Omental fat pad (tissue), 4 donors: Measurements from ENCODE around the gene PLCD1. TPM values are rescaled to one million over a fixed set of nuclear protein-coding genes. Genes with fewer than 3 reads are reported as not detected.

Source experiments
- ATAC-seq: fragments of 150-250 bp; one replicate; pipeline ENCODE4 v1.9.1; 2016; ENCODE audit warnings: mild to moderate bottlenecking, moderate library complexity; ENCODE audit not compliant: low FRiP score
- DNase-seq: peaks from one replicate; pipeline ENCODE4 v3.0.0-alpha.2; 2019; ENCODE audit warnings: low spot score
- total RNA-seq, 4 donors: library from RNA; depleted of rRNA; stranded (reverse); fragments of >200 nt; gene quantifications; one replicate each; pipeline ENCODE4 v1.1.0, GENCODE V29; 2016
- TF ChIP-seq, protein P1 (sequence below), 3 donors: fragments of 450-650 bp; IDR thresholded peaks; one replicate each; pipeline ENCODE4 v1.5.1; 2016 to 2017; ENCODE audit warnings: antibody characterized with exemption in 3 of 3, mild to moderate bottlenecking in 3 of 3, moderate library complexity in 2 of 3

Gene PLCD1
- total RNA-seq, 4 donors from 2014 or later: 12.5 to 24.4 (median 19.0) TPM

DNA sequence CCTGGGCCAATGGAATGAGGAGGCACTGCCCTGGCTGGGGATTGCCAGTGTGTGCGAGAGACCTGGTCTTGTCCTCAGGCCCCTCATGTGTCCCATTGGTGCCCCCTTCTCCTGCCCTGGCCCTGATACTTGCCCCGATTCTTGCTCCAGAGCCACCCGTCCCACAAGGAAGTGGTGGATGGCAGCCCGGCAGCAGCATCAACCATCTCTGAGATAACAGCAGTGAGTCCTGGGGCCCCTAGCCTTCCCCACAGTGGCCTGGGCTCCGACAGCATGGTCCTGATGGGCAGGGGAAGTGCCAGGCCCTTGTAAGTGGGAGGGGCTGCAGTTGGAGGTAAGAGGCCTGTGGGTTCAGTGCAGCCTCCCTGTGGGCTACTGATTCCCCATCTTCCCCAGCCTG is 23.4 kb downstream of the PLCD1 start:
- TF ChIP-seq, protein P1, sequence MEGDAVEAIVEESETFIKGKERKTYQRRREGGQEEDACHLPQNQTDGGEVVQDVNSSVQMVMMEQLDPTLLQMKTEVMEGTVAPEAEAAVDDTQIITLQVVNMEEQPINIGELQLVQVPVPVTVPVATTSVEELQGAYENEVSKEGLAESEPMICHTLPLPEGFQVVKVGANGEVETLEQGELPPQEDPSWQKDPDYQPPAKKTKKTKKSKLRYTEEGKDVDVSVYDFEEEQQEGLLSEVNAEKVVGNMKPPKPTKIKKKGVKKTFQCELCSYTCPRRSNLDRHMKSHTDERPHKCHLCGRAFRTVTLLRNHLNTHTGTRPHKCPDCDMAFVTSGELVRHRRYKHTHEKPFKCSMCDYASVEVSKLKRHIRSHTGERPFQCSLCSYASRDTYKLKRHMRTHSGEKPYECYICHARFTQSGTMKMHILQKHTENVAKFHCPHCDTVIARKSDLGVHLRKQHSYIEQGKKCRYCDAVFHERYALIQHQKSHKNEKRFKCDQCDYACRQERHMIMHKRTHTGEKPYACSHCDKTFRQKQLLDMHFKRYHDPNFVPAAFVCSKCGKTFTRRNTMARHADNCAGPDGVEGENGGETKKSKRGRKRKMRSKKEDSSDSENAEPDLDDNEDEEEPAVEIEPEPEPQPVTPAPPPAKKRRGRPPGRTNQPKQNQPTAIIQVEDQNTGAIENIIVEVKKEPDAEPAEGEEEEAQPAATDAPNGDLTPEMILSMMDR (IDR thresholded peaks at IDR 0.05): no peak
- DNase-seq: no peak
- ATAC-seq: no peak

DNA sequence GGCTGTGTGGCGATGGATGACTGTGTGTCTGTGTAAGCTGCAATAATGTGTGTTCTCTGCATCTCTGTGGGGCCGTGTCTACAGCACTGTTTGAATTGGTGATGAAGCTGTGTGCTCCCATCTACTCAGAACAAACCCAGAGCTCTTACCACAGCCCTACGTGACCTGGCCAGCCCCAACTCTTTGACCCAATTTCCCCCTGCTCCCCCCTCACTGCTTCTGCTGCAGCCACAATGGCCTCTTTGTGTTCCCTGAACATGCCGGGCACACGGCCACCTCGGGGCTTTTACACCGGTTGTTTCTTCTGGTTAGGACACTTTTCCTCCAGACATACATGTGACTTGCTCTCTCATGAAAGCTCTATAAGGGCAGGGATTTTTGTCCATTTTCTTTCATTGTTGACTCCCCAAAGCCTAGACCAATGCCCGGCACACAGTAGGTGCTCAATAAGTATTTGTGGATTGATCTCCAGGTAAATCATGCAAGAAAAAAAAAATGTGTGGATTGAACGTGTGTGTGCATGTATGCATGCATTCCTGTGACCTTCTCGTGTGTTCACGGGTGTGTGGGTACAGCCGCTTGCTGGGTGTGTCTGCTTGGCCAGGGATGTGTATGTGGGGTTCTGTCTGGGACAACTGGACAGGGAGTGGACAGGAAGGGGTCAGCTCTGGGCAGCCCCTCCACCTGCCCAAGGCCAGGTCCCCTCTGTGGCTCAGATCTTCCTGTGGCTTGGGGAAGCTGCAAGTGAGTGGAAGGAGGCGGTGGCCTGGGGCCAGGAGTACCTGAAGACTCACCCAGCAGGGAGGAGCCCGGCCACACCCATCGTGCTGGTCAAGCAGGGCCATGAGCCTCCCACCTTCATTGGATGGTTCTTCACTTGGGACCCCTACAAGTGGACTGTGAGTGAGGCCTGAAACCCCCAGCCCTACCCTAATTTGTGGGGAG is 24.1 kb downstream of the PLCD1 start:
- TF ChIP-seq, protein P1 (IDR thresholded peaks at IDR 0.05): no peak
- no peak for DNase-seq
- no peak for ATAC-seq

DNA sequence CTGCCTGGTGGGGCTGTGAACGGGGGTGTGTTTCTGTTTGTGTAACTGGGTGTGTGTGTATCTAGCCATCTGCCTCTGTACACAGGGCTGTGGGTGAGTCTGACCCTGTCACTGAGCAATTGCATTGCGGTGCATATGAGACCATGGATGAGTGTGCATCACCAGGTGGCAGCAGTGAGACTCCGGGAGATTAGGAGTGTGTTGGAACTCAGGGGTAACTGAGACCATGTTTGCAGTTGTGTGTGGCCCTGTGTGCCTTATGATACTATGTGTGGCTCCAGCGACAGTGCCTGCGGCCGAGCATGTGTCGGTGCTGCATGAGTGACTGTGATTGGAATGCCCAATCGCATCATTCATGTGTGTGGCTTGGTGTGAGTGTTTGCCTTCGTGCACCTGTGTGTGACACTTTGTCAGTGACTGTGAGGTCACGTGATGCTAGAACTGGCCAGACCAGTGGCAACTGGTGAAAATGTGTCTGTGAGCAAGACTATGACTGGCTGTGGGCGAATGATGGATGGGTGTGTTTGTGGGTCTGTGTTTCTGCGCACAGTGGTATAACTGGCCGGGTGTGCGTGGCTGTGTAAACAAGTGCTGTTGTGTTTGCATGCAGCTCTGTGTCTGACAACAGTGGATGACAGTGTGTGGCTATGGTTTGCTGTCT is 24.9 kb downstream of the PLCD1 start:
- TF ChIP-seq, protein P1 (IDR thresholded peaks at IDR 0.05): no peak
- peak; percentile 74 for DNase-seq
- peak; percentile 39 for ATAC-seq

DNA sequence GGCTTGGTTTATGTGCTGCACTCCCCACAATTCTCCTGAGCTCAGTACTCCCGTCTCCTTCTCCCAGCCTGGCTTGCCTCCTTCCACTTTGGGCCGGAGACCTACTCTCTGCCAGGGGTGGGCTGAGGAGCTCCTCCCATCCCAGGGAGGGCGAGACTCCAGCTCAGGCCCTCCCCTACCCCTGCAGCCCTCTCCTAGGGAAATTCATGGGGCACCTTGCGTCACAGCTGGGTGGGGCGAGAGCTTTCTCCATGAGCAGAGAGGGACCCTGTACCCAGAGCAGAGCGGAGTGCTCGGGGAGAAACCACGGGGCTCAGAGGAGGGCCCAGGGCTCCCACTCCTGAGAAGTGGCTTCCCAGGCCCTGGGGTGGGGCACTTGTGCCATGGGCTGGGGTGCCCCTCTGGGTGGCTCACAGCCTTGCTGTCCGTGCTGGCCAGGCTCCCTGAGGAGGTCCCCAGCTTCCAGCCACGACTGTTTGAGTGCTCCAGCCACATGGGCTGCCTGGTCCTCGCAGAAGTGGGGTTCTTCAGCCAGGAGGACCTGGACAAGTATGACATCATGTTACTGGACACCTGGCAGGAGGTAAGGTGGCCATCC is 25.5 kb downstream of the PLCD1 start:
- ATAC-seq (no peak), DNase-seq (no peak)
- TF ChIP-seq, protein P1 (IDR thresholded peaks at IDR 0.05): no peak

DNA sequence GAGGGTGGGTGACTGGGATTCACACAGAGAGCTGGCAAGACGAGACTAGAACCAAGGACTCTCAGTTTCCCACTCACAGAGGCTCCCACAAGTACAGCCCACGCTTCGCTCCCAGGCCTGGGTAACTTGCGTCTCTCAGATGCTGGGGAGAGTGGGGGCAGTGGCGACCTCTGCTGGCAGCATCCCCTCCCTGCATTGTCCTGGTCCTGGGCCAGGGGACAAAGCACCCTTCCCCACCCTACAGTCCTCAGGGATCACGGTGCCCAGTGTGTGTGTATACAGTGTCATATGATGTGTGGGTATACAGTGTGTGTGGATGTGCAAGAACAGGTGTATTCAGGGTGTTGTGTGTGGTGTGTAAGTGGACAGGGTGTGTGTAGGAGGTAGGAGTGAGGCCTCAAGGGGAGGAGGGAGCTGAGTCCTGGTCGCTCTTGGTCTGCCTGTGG is 26.0 kb downstream of the PLCD1 start:
- peak; percentile 39 for ATAC-seq
- TF ChIP-seq, protein P1 (IDR thresholded peaks at IDR 0.05): peak in 1 of 3 donors; percentile 3
- peak; percentile 69 for DNase-seq

DNA sequence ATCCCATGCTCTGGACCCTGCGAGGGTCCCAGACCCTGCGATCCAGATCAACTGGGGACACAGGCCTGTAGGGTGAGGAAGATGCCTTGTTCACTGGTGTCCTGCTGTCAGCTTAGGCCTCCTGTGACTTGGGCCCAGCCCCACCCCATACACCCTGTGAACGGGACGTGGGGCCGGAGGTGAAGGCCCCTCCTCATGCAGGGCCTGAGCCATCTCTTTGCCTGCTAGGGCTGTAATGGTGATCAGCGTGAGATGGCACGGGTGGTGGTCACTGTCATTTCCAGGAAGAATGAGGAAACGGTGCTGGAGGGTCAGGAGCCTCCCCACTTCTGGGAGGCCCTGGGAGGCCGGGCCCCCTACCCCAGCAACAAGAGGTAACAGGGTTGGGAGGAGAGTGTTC is 26.5 kb downstream of the PLCD1 start:
- TF ChIP-seq, protein P1 (IDR thresholded peaks at IDR 0.05): no peak
- ATAC-seq (no peak), DNase-seq (no peak)
